Measurements from ENCODE around the gene EPB41L4A. TPM values are rescaled to one million over a fixed set of nuclear protein-coding genes. Genes with fewer than 3 reads are reported as not detected.

Gene EPB41L4A
- total and polyA plus RNA-seq, 2 donors from 2014 or later = 10.2 to 39.0 TPM

DNA sequence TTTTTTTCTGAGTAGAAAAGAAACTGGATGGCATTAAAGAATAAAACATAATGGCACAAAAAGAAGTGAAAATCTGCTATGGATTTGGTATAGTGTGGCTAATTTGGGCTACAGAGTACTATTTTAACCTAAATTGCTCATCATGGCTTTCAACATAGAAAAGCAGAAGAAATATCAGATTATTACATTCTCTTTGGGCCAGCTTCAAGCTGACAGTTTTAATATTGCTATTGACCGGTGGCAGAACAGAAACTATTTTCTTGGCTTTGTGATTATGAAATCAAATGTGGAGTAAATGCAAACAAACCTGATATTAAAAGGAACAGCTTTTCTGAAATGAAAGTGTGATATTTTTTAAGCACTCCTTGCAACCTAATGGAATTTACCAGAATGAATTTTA lies 301.5 kb downstream of the EPB41L4A start:
- H3K27me3 ChIP-seq (ENCODE audit: control insufficient read depth, insufficient read depth, low read length) = no peaks in the 10 kb centered on the region
- intact Hi-C loops (cut with DNase I) = no loop called here
- no peaks in the 10 kb centered on the region for H3K9me3 ChIP-seq (ENCODE audit: control insufficient read depth in 2 of 3, insufficient read depth in 1 of 3, low read length in 3 of 3)
- H3K9ac ChIP-seq (ENCODE audit: low read length in 3 of 3) = no peak overlapping the region
- no peak overlapping the region for H3K27ac ChIP-seq (ENCODE audit: low read depth in 2 of 2, low read length in 2 of 2)
- DNase-seq = no peak
- TF ChIP-seq CTCF (IDR thresholded peaks at IDR 0.05; ENCODE audit: borderline replicate concordance, extremely low read depth, insufficient read depth) = no peak
- H3K36me3 ChIP-seq (ENCODE audit: control insufficient read depth in 2 of 3, insufficient read depth in 3 of 3, low read length in 3 of 3) = no peaks in the 10 kb centered on the region
- H3K4me1 ChIP-seq (ENCODE audit: control insufficient read depth in 2 of 3, insufficient read depth in 2 of 3, low read depth in 1 of 3, low read length in 3 of 3) = no peaks in the 10 kb centered on the region
- no peak overlapping the region for H3K4me3 ChIP-seq (ENCODE audit: low read length in 3 of 3)
- no peak for FAIRE-seq

GRCh38 chr5:112116371-112116770 lies 302.7 kb downstream of the EPB41L4A start:
- no peaks in the 10 kb centered on the region for H3K4me1 ChIP-seq (ENCODE audit: control insufficient read depth in 2 of 3, insufficient read depth in 2 of 3, low read depth in 1 of 3, low read length in 3 of 3)
- no peaks in the 10 kb centered on the region for H3K9me3 ChIP-seq (ENCODE audit: control insufficient read depth in 2 of 3, insufficient read depth in 1 of 3, low read length in 3 of 3)
- no peaks in the 10 kb centered on the region for H3K27me3 ChIP-seq (ENCODE audit: control insufficient read depth, insufficient read depth, low read length)
- no peak overlapping the region for H3K9ac ChIP-seq (ENCODE audit: low read length in 3 of 3)
- TF ChIP-seq CTCF (IDR thresholded peaks at IDR 0.05; ENCODE audit: borderline replicate concordance, extremely low read depth, insufficient read depth) = no peak
- no peak for DNase-seq
- no peaks in the 10 kb centered on the region for H3K36me3 ChIP-seq (ENCODE audit: control insufficient read depth in 2 of 3, insufficient read depth in 3 of 3, low read length in 3 of 3)
- H3K4me3 ChIP-seq (ENCODE audit: low read length in 3 of 3) = no peak overlapping the region
- no peak for FAIRE-seq
- intact Hi-C loops (cut with DNase I) = no loop called here
- H3K27ac ChIP-seq (ENCODE audit: low read depth in 2 of 2, low read length in 2 of 2) = no peak overlapping the region

DNA sequence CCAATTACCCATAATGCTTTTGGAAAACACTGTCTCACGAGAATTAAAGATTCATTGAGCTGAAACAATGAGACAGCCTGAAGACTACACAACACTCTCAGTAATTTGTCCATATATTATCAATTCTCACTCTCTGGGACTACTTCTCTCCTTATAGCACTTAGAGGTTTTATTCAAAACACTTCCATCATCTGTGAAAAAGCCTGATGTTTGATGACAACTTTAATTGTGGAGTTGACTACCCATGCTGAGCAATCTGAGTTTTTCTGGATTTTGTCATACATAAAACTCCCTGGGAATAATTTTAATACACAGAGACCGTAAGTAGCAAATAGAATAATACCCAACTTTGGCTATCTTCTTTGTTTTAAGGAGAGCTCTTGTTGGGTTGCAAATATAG lies 305.5 kb downstream of the EPB41L4A start:
- no peak for TF ChIP-seq CTCF (IDR thresholded peaks at IDR 0.05; ENCODE audit: borderline replicate concordance, extremely low read depth, insufficient read depth)
- Histone ChIP-seq H3K4me3 (ENCODE audit: low read length in 3 of 3) (no peak overlapping the region), H3K36me3 (ENCODE audit: control insufficient read depth in 2 of 3, insufficient read depth in 3 of 3, low read length in 3 of 3) (no peaks in the 10 kb centered on the region), H3K9me3 (ENCODE audit: control insufficient read depth in 2 of 3, insufficient read depth in 1 of 3, low read length in 3 of 3) (no peaks in the 10 kb centered on the region), H3K9ac (ENCODE audit: low read length in 3 of 3) (no peak overlapping the region), H3K27ac (ENCODE audit: low read depth in 2 of 2, low read length in 2 of 2) (no peak overlapping the region), H3K27me3 (ENCODE audit: control insufficient read depth, insufficient read depth, low read length) (no peaks in the 10 kb centered on the region), H3K4me1 (ENCODE audit: control insufficient read depth in 2 of 3, insufficient read depth in 2 of 3, low read depth in 1 of 3, low read length in 3 of 3) (no peaks in the 10 kb centered on the region)
- FAIRE-seq = no peak
- no peak for DNase-seq
- intact Hi-C loops (cut with DNase I) = no loop called here
